ENCODE data around the gene LRRC74A.

- TF ChIP-seq CTCF (IDR thresholded peaks at IDR 0.05) (no peak), POLR2A (IDR thresholded peaks at IDR 0.05) (no peak)
These were observed 58.2 kb downstream of the LRRC74A start for GRCh38 chr14:76884394-76884793.

Data from thyroid gland (tissue), 4 donors.